Measurements from ENCODE around the gene PALMD. TPM values are rescaled to one million over a fixed set of nuclear protein-coding genes. Genes with fewer than 3 reads are reported as not detected.

PALMD gene
- total RNA-seq, 1 donor from 2014 or later: 123 TPM

DNA sequence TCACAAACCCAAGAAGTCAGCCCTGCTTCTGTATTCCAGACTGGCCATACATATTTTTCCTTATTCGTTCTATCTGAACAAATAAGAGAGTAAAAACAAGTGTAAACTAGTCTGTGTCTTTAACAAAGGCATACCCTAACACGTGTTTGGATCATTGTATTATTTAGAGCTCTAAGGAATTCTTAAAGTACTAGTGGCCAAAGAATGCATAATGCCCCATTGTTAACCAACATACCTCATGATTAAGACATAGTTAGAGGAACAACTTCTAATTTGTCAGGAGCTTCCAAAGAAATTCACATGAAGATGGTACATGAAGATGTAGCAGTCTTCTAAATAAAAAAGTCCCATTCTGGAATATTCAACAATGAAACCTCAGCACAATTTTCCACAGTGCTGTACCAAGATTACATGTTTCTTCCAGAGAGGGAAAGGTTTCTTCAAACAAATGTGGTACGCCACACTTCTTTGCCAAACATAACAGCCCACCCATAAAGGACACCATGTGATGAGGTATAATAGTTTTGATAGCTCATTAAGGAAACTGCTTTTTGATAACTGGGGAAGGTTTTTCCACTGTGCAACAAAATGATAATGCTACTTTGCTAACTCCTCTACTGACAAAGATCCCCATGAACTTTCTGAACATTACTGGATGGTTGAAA is 5.0 kb downstream of the PALMD start:
- H3K27me3 ChIP-seq (ENCODE audit: low read depth): no peaks in the 10 kb centered on the region
- peak overlapping the region; percentile 71 for H3K4me3 ChIP-seq
- DNase-seq: no peak
- peaks cover 76% of the 10 kb centered on the region for H3K4me1 ChIP-seq
- peak overlapping the region; percentile 95 for H3K27ac ChIP-seq (replicated peaks)
- intact Hi-C loops (cut with micrococcal nuclease): no loop called here
- H3K36me3 ChIP-seq: no peaks in the 10 kb centered on the region
- TF ChIP-seq, protein P1, sequence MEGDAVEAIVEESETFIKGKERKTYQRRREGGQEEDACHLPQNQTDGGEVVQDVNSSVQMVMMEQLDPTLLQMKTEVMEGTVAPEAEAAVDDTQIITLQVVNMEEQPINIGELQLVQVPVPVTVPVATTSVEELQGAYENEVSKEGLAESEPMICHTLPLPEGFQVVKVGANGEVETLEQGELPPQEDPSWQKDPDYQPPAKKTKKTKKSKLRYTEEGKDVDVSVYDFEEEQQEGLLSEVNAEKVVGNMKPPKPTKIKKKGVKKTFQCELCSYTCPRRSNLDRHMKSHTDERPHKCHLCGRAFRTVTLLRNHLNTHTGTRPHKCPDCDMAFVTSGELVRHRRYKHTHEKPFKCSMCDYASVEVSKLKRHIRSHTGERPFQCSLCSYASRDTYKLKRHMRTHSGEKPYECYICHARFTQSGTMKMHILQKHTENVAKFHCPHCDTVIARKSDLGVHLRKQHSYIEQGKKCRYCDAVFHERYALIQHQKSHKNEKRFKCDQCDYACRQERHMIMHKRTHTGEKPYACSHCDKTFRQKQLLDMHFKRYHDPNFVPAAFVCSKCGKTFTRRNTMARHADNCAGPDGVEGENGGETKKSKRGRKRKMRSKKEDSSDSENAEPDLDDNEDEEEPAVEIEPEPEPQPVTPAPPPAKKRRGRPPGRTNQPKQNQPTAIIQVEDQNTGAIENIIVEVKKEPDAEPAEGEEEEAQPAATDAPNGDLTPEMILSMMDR (IDR thresholded peaks at IDR 0.05; ENCODE audit: borderline replicate concordance): no peak
- H3K9me3 ChIP-seq (replicated peaks): no peaks in the 10 kb centered on the region

DNA sequence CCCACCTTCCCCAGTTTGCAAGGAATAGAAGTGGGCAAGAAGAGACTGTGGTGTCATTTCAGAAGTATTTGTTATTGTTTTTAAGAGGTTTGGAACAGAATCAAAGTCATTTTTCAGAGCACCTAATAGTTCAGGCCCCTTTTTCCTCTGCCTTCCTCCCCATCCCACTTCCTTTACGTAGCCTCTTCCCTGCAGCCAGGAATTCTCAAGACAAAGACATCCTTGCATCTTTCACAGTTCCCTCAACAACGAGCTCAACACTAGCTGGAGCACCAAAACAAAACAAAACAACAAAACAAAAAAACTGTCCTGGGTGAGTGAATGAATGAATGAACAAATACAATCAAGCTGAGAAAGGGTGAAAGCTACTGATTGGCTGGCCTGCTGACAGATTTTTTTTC is 7.0 kb downstream of the PALMD start:
- H3K4me1 ChIP-seq: peaks cover 93% of the 10 kb centered on the region
- H3K27ac ChIP-seq (replicated peaks): peak overlapping the region; percentile 95
- H3K36me3 ChIP-seq: no peaks in the 10 kb centered on the region
- no peak for DNase-seq
- no peaks in the 10 kb centered on the region for H3K9me3 ChIP-seq (replicated peaks)
- intact Hi-C loops (cut with micrococcal nuclease): no loop called here
- TF ChIP-seq, protein P1 (IDR thresholded peaks at IDR 0.05; ENCODE audit: borderline replicate concordance): no peak
- H3K27me3 ChIP-seq (ENCODE audit: low read depth): no peaks in the 10 kb centered on the region
- peak overlapping the region; percentile 71 for H3K4me3 ChIP-seq

DNA sequence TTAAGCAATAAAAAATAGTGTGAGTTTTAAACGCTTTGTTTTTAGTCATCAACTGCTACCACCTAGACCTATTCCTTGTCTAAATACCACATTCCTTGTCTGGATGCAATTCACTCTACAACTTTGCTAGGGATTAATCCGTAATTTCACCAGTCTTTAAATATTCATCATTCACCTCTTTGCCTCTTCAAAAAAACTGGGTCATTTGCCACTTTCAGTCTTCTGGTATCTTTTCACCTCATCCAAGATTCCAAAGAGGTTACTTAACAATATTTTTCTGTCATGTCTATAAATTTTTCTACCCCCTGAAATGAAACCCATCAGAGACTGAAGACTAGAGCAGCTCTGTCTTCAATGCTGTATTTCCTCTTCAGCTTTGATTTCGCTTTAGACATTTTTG is 9.5 kb downstream of the PALMD start:
- no peak for DNase-seq
- peaks cover 100% of the 10 kb centered on the region for H3K4me1 ChIP-seq
- TF ChIP-seq, protein P1 (IDR thresholded peaks at IDR 0.05; ENCODE audit: borderline replicate concordance): no peak
- no peak overlapping the region for H3K4me3 ChIP-seq
- H3K36me3 ChIP-seq: no peaks in the 10 kb centered on the region
- no peaks in the 10 kb centered on the region for H3K27me3 ChIP-seq (ENCODE audit: low read depth)
- no peaks in the 10 kb centered on the region for H3K9me3 ChIP-seq (replicated peaks)
- H3K27ac ChIP-seq (replicated peaks): peak overlapping the region; percentile 95
- intact Hi-C loops (cut with micrococcal nuclease): no loop called here

DNA sequence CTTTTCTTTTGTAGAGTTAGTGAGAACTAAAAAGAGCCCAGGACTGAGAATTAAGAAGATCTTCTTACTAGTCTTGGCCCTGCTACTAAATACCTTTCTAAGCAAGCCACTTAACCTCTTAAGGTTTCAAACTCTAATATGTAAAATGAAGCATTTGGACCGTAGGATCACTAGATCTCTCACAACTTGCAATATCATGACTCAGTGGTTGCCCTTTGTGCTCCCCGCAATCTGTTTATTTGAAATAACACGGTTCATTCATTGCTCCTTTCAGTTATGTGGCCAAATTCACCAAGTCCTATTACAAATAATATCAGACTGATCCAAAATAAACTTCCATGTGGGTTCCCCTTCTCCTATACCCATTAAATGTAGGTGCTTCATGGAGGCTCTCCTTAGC is 10.8 kb downstream of the PALMD start:
- TF ChIP-seq, protein P1 (IDR thresholded peaks at IDR 0.05; ENCODE audit: borderline replicate concordance): no peak
- Histone ChIP-seq H3K9me3 (replicated peaks) (no peaks in the 10 kb centered on the region), H3K4me3 (peak overlapping the region; percentile 18), H3K27ac (replicated peaks) (peak overlapping the region; percentile 95), H3K4me1 (peaks cover 100% of the 10 kb centered on the region), H3K27me3 (ENCODE audit: low read depth) (no peaks in the 10 kb centered on the region), H3K36me3 (no peaks in the 10 kb centered on the region)
- intact Hi-C loops (cut with micrococcal nuclease): no loop called here
- DNase-seq: no peak

DNA sequence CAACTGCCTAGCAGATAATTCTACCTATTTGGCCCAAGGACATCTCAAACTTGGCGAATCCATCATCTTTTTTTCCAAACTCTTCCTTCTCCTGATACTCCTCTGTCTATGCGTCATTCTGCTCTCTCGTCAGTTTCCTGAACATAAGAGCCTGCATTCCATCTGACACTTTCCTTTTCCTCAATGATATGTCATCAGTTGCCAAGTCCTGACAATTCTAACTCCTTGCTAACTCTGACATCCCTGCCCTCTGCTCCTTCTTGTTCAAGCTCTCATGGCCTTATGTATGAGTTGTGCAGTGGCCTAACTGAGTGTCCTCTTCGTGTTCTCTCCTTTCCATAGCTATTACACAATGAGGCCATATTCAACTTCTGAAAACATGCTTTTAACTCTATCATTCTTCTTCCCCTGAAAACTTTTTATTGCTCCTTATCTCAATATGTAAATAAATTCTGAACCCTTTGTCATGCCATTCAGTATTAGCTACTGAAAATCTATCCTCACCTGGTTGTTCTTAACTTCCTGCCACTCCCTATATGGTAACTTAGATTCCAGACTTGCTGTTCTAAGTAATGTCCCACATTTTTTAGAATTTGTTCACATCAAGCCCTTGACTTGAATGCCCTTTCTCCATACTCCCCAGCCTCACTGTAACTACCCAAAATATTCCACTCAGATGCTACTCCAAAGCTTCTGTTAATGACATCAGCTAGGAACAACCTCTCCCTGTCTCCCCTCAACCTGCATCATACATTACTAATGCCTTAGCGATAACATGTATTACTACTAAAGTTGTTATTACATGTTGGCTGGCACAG is 11.5 kb downstream of the PALMD start:
- intact Hi-C loops (cut with micrococcal nuclease): no loop called here
- peak overlapping the region; percentile 18 for H3K4me3 ChIP-seq
- TF ChIP-seq, protein P1 (IDR thresholded peaks at IDR 0.05; ENCODE audit: borderline replicate concordance): no peak

More for the DNA sequence above, 11.5 kb downstream of the PALMD start:
- DNase-seq: no peak
- Histone ChIP-seq H3K27me3 (ENCODE audit: low read depth) (no peaks in the 10 kb centered on the region), H3K9me3 (replicated peaks) (no peaks in the 10 kb centered on the region), H3K36me3 (no peaks in the 10 kb centered on the region), H3K27ac (replicated peaks) (peak overlapping the region; percentile 95), H3K4me1 (peaks cover 100% of the 10 kb centered on the region)
